Fibroblast of the aortic adventitia (primary cell): ENCODE measurements around the gene FBN2. TPM values are rescaled to one million over a fixed set of nuclear protein-coding genes. Genes with fewer than 3 reads are reported as not detected.
"Not testable (repeated sequence)": the region's sequence is repeated elsewhere in the genome, so short reads cannot be mapped to it uniquely, and the experiment has no call there.

Source experiments
- DNase-seq: peaks from one replicate; pipeline ENCODE4 v3.0.0-alpha.2; 2010; ENCODE audit warnings: low read depth
- H3K4me3 ChIP-seq: 2 replicates; pipeline ENCODE4 v1.5.1; 2011; ENCODE audit warnings: low read depth, mild to moderate bottlenecking, control low read depth, low read length, moderate library complexity
- CTCF ChIP-seq: IDR thresholded peaks from 2 replicates; pipeline ENCODE4 v1.5.1; 2011; ENCODE audit warnings: mild to moderate bottlenecking, low read length, control low read depth, inconsistent platforms; ENCODE audit not compliant: insufficient read depth
- total RNA-seq: library from RNA; depleted of rRNA; stranded (reverse); fragments of >200 nt; gene quantifications from 2 replicates; pipeline ENCODE4 v1.2.3, GENCODE V29; 2012; ENCODE audit warnings: low replicate concordance

The FBN2 gene
- total RNA-seq, 1 donor, result 19.8 TPM

- no peak overlapping the region for H3K4me3 ChIP-seq
- no peak for DNase-seq
- TF ChIP-seq CTCF, result no peak
These were observed 66.0 kb downstream of the FBN2 start for GRCh38 chr5:128472036-128472435.

DNA sequence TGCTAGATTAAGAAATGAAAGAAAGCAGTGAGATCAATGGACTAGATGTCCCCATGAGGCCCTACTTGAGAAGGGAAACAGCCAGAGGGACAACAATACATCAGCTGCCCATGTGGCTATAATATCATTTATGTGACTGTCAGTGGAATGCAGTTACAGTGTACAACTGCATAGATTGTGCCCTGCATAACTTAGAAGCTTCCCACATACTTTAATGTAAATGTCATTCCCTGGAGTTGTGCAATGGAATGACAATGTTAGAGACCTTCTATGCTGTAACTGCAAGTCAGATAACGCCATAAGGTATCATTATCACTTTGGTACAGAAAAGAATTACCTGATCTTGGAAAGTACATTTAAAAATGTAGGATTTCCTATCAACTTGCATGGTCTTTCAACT is 67.4 kb downstream of the FBN2 start:
- no peak for TF ChIP-seq CTCF
- no peak overlapping the region for H3K4me3 ChIP-seq
- no peak for DNase-seq

DNA sequence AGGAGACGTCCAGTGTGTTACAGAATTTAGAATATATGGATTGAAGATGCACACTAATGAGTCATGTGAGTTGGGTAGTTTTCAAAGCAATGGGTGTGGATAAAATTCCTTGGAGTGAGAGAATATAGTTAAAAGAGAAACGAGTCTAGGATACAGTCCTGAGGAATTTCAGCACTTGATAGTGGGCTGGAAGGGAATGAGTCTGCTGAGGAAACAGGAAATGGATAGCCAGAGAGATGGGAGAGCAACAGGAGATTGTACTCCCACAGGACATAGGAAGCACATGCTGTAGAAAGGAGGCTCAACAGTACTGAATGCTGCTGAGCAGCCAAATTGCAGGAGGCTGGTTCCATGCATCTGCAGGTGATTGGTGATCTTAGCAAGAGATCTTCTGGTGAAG is 68.1 kb downstream of the FBN2 start:
- DNase-seq, result peak; percentile 39
- no peak for TF ChIP-seq CTCF
- no peak overlapping the region for H3K4me3 ChIP-seq

- no peak for DNase-seq
- H3K4me3 ChIP-seq, result no peak overlapping the region
- no peak for TF ChIP-seq CTCF
These were observed 71.1 kb downstream of the FBN2 start for GRCh38 chr5:128466980-128467379.

GRCh38 chr5:128466554-128466953 is 71.5 kb downstream of the FBN2 start:
- DNase-seq, result no peak
- no peak for TF ChIP-seq CTCF

GRCh38 chr5:128464596-128464995 is 73.4 kb downstream of the FBN2 start:
- no peak for TF ChIP-seq CTCF
- no peak overlapping the region for H3K4me3 ChIP-seq
- no peak for DNase-seq

More at GRCh38 chr5:128466554-128466953, 71.5 kb downstream of the FBN2 start:
- H3K4me3 ChIP-seq, result no peak overlapping the region

GRCh38 chr5:128462330-128462729 is 75.7 kb downstream of the FBN2 start:
- no peak for TF ChIP-seq CTCF
- no peak overlapping the region for H3K4me3 ChIP-seq
- DNase-seq, result no peak

- DNase-seq, H3K4me3 ChIP-seq: not testable (repeated sequence)
These were observed 80.7 kb downstream of the FBN2 start for GRCh38 chr5:128457147-128457915.
